Stimulated activated CD8-positive, alpha-beta memory T cell treated with anti-CD3 and anti-CD28 coated beads, Interleukin-4, amount 100 ng/mL, for 24 hours (primary cell): ENCODE data around the gene UPB1.

ENCODE experiments used
- DNase-seq: peaks from one replicate; pipeline ENCODE4 v3.0.0-alpha.2; 2020; ENCODE audit warnings: low read depth

Gene UPB1

DNA sequence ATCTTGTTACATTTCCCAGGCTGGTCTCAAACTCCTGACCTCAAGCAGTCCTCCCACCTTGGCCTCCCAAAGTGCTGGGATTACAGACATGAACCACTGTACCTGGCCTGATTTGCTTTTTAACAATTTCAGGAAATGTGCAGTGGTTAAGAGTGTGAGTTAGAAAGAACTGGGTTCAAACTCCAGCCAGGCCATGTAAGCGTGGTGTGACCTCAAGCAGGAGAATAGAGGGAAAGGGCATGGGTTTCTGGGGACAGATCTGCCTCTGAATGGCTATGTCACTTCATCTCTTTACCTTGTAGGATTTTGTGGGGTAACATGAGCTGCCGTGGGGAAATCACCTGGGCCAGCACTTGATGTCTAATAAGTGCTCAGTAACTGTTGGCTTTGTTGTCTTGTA, 69.9 kb downstream of the UPB1 start:
- no peak for DNase-seq

- no peak for DNase-seq
These were observed 71.9 kb downstream of the UPB1 start for GRCh38 chr22:24566899-24567511.

- no peak for DNase-seq
These were observed 72.5 kb downstream of the UPB1 start for GRCh38 chr22:24567668-24568067.

GRCh38 chr22:24571266-24571665, 76.1 kb downstream of the UPB1 start:
- DNase-seq, result no peak

GRCh38 chr22:24576778-24577177, 81.6 kb downstream of the UPB1 start:
- no peak for DNase-seq
